WTC11 (cell line): ENCODE results near the gene CNTRL.

Experiments used
- ATF6 ChIP-seq: sonication (generic); formaldehyde crosslinking; IDR thresholded peaks from 2 replicates; pipeline ENCODE4 v1.8.1; 2023; ENCODE audit warnings: mild to moderate bottlenecking, missing genetic modification reagents
- CTCF ChIP-seq: fragments of 200-600 bp; IDR thresholded peaks from 2 replicates; pipeline ENCODE4 v1.8.0; 2022; ENCODE audit warnings: antibody characterized with exemption
- E2F4 ChIP-seq: sonication (generic); formaldehyde crosslinking; IDR thresholded peaks from 2 replicates; pipeline ENCODE4 v1.8.1; 2022; ENCODE audit warnings: low read depth, mild to moderate bottlenecking, moderate library complexity, missing genetic modification reagents, borderline replicate concordance
- E2F5 ChIP-seq: sonication (generic); formaldehyde crosslinking; IDR thresholded peaks from 2 replicates; pipeline ENCODE4 v1.8.1; 2022; ENCODE audit warnings: mild to moderate bottlenecking, moderate library complexity, missing genetic modification reagents
- ESRRA ChIP-seq: sonication (generic); formaldehyde crosslinking; IDR thresholded peaks from 2 replicates; pipeline ENCODE4 v1.8.1; 2022; ENCODE audit warnings: mild to moderate bottlenecking, missing genetic modification reagents, borderline replicate concordance
- FOXP4 ChIP-seq: sonication (generic); formaldehyde crosslinking; IDR thresholded peaks from 2 replicates; pipeline ENCODE4 v1.8.0; 2022; ENCODE audit warnings: mild to moderate bottlenecking, missing genetic modification reagents
- HMGXB4 ChIP-seq: sonication (generic); formaldehyde crosslinking; IDR thresholded peaks from 2 replicates; pipeline ENCODE4 v1.8.1; 2023; ENCODE audit warnings: mild to moderate bottlenecking, moderate library complexity, missing genetic modification reagents
- IRF2 ChIP-seq: sonication (generic); formaldehyde crosslinking; IDR thresholded peaks from 2 replicates; pipeline ENCODE4 v1.8.0; 2022; ENCODE audit warnings: low read depth, missing genetic modification reagents, borderline replicate concordance
- MLX ChIP-seq: sonication (generic); formaldehyde crosslinking; IDR thresholded peaks from 2 replicates; pipeline ENCODE4 v1.8.1; 2023; ENCODE audit warnings: mild to moderate bottlenecking, missing genetic modification reagents, moderate library complexity
- NR1H2 ChIP-seq: sonication (generic); formaldehyde crosslinking; IDR thresholded peaks from 2 replicates; pipeline ENCODE4 v1.9.0; 2021; ENCODE audit warnings: mild to moderate bottlenecking, moderate library complexity, missing genetic modification reagents
- SMAD3 ChIP-seq: sonication (generic); formaldehyde crosslinking; IDR thresholded peaks from 2 replicates; pipeline ENCODE4 v1.8.0; 2022; ENCODE audit warnings: missing genetic modification reagents, mild to moderate bottlenecking, borderline replicate concordance
- STAT6 ChIP-seq: sonication (generic); formaldehyde crosslinking; conservative IDR thresholded peaks from 2 replicates; pipeline ENCODE4 v1.8.1; 2023; ENCODE audit warnings: mild to moderate bottlenecking, low read depth, missing genetic modification reagents, moderate library complexity
- TEAD4 ChIP-seq: sonication (generic); formaldehyde crosslinking; IDR thresholded peaks from 2 replicates; pipeline ENCODE4 v1.8.0; 2022; ENCODE audit warnings: mild to moderate bottlenecking, missing genetic modification reagents
- ZNF317 ChIP-seq: sonication (generic); formaldehyde crosslinking; IDR thresholded peaks from 2 replicates; pipeline ENCODE4 v1.8.1; 2023; ENCODE audit warnings: low read depth, mild to moderate bottlenecking, moderate library complexity, missing genetic modification reagents, borderline replicate concordance

GRCh38 chr9:121122246-121123032 lies 47.7 kb downstream of the CNTRL start:
- TF ChIP-seq CTCF: no peak
- no peak for TF ChIP-seq IRF2 (CRISPR knock-in tag)
- TF ChIP-seq ATF6 (CRISPR knock-in tag): no peak
- TF ChIP-seq E2F5: no peak
- no peak for TF ChIP-seq STAT6 (CRISPR knock-in tag)
- no peak for TF ChIP-seq FOXP4 (CRISPR knock-in tag)
- no peak for TF ChIP-seq E2F4 (CRISPR knock-in tag)
- no peak for TF ChIP-seq ESRRA
- TF ChIP-seq MLX (CRISPR knock-in tag): no peak
- no peak for TF ChIP-seq HMGXB4 (CRISPR knock-in tag)
- no peak for TF ChIP-seq ZNF317 (CRISPR knock-in tag)
- TF ChIP-seq SMAD3 (CRISPR knock-in tag): no peak
- no peak for TF ChIP-seq TEAD4 (CRISPR knock-in tag)
- no peak for TF ChIP-seq NR1H2 (CRISPR knock-in tag)
